Measurements from ENCODE around the gene SLC6A6. TPM values are rescaled to one million over a fixed set of nuclear protein-coding genes. Genes with fewer than 3 reads are reported as not detected.

The SLC6A6 gene
- total RNA-seq, 2 donors from 2014 or later: 4.9 to 5.7 TPM

- Histone ChIP-seq H3K36me3 (replicated peaks in 1 of 2; ENCODE audit: insufficient read depth in 1 of 2, low read depth in 2 of 2) (no peaks in the 10 kb centered on the region), H3K9me3 (no peaks in the 10 kb centered on the region), H3K27ac (peak overlapping the region in 1 of 4 donors; percentile 12), H3K4me3 (no peak overlapping the region), H3K4me1 (peaks cover 11% of the 10 kb centered on the region), H3K27me3 (no peaks in the 10 kb centered on the region)
- peak; percentile 97 for ATAC-seq
- peak; percentile 76 to 93 (median 88) for DNase-seq
- intact Hi-C loops (cut with DNase I): no loop called here
- 35% methylated on average over 13 to 20 of the region's 20 CpGs for WGBS, 2 donors
- no peak for TF ChIP-seq POLR2A (IDR thresholded peaks at IDR 0.05)
- TF ChIP-seq, protein P1, sequence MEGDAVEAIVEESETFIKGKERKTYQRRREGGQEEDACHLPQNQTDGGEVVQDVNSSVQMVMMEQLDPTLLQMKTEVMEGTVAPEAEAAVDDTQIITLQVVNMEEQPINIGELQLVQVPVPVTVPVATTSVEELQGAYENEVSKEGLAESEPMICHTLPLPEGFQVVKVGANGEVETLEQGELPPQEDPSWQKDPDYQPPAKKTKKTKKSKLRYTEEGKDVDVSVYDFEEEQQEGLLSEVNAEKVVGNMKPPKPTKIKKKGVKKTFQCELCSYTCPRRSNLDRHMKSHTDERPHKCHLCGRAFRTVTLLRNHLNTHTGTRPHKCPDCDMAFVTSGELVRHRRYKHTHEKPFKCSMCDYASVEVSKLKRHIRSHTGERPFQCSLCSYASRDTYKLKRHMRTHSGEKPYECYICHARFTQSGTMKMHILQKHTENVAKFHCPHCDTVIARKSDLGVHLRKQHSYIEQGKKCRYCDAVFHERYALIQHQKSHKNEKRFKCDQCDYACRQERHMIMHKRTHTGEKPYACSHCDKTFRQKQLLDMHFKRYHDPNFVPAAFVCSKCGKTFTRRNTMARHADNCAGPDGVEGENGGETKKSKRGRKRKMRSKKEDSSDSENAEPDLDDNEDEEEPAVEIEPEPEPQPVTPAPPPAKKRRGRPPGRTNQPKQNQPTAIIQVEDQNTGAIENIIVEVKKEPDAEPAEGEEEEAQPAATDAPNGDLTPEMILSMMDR (IDR thresholded peaks at IDR 0.05): no peak
Measured at GRCh38 chr3:14532691-14533456, 130.5 kb downstream of the SLC6A6 start.

GRCh38 chr3:14533457-14533958 is 131.1 kb downstream of the SLC6A6 start:
- TF ChIP-seq, protein P1 (IDR thresholded peaks at IDR 0.05): no peak
- no peak for TF ChIP-seq POLR2A (IDR thresholded peaks at IDR 0.05)
- WGBS, 2 donors: 86 to 87% methylated on average over 4 to 14 of the region's 14 CpGs
- H3K36me3 ChIP-seq (replicated peaks in 1 of 2; ENCODE audit: insufficient read depth in 1 of 2, low read depth in 2 of 2): no peaks in the 10 kb centered on the region
- no peak overlapping the region for H3K4me3 ChIP-seq
- no peak for DNase-seq
- intact Hi-C loops (cut with DNase I): no loop called here
- H3K4me1 ChIP-seq: peaks cover 11% of the 10 kb centered on the region
- no peaks in the 10 kb centered on the region for H3K9me3 ChIP-seq
- H3K27ac ChIP-seq: no peak overlapping the region
- H3K27me3 ChIP-seq: no peaks in the 10 kb centered on the region
- ATAC-seq: no peak

- no peaks in the 10 kb centered on the region for H3K27me3 ChIP-seq
- no peak for DNase-seq
- H3K4me3 ChIP-seq: no peak overlapping the region
- intact Hi-C loops (cut with DNase I): no loop called here
- 57 to 62% methylated on average over 20 of the region's 20 CpGs for WGBS, 2 donors
- no peaks in the 10 kb centered on the region for H3K36me3 ChIP-seq (replicated peaks in 1 of 2; ENCODE audit: insufficient read depth in 1 of 2, low read depth in 2 of 2)
- TF ChIP-seq, protein P1 (IDR thresholded peaks at IDR 0.05): no peak
- TF ChIP-seq POLR2A (IDR thresholded peaks at IDR 0.05): no peak
- no peak overlapping the region for H3K27ac ChIP-seq
- no peak for ATAC-seq
- H3K9me3 ChIP-seq: no peaks in the 10 kb centered on the region
- H3K4me1 ChIP-seq: peaks cover 11% of the 10 kb centered on the region
Measured at GRCh38 chr3:14534516-14535191, 132.2 kb downstream of the SLC6A6 start.

- Histone ChIP-seq H3K4me1 (peaks cover 11% of the 10 kb centered on the region), H3K27me3 (no peaks in the 10 kb centered on the region), H3K4me3 (no peak overlapping the region), H3K36me3 (replicated peaks in 1 of 2; ENCODE audit: insufficient read depth in 1 of 2, low read depth in 2 of 2) (no peaks in the 10 kb centered on the region), H3K9me3 (no peaks in the 10 kb centered on the region), H3K27ac (no peak overlapping the region)
- 67 to 82% methylated on average over 6 of the region's 6 CpGs for WGBS, 2 donors
- no peak for DNase-seq
- intact Hi-C loops (cut with DNase I): no loop called here
- TF ChIP-seq, protein P1 (IDR thresholded peaks at IDR 0.05): no peak
- TF ChIP-seq POLR2A (IDR thresholded peaks at IDR 0.05): no peak
- ATAC-seq: no peak
Measured at GRCh38 chr3:14535616-14536015, 133.2 kb downstream of the SLC6A6 start.

Data from body of pancreas (tissue), 4 donors.